Putamen (tissue), 1 donor: Measurements from ENCODE around the gene KLK2.

ENCODE experiments used
- DNase-seq: peaks from one replicate; pipeline ENCODE4 v3.0.0-alpha.2; 2016; ENCODE audit warnings: low spot score

KLK2 gene

DNA sequence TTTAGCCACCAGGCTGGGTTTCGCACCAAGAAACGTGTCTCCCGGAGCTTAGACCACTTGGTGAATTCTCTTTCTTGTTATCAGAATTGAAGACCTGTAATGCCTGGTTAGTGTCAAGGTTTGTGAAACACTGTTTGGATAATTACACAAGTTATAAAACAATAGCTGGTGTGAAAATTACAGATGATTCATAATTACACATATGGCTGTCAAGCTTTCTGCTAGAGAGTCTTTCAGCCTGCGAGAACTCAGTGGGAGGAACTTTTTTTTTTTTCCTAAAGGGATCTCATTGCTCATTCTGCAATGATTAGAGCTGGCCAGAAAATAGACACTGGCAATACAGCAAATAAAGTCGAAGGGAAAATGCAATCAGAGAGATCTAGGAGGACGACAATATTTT is 51.3 kb downstream of the KLK2 start:
- DNase-seq: no peak

DNA sequence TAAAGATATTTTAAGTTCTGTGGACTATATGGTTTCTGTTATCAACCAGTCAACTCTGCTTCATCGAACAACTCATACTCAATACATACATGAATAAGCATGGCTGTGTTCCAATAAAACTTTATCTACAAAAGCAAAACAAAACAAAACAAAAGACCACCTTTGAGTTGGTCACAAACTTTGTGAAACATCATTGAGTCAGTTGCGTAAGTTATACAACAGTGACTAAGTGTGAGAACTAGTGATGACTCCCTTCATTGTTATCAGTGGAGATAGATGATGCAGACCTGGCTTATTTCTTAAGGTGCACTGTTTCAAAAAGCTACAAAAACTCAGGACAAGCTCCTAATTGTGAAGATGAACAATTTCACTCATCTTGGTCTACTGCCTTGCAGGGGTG is 52.5 kb downstream of the KLK2 start:
- no peak for DNase-seq

DNA sequence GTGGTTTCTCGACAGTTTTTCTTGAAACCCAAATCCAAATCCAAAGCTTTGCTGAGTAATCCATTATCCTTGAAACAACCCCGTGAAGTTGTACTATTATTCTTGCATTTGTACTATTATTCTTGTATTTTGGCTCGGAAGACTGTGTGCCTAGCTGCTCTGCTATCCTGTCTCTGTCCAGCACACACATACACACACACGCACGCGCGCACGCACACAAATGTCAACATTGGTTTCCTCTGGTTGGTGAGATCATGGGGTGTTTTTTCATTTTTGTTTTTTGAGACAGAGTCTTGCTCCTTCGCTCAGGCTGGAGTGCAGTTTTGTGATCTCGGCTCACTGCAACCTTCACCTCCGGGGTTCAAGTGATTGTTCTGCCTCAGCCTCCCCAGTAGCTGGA is 52.9 kb downstream of the KLK2 start:
- no peak for DNase-seq

DNA sequence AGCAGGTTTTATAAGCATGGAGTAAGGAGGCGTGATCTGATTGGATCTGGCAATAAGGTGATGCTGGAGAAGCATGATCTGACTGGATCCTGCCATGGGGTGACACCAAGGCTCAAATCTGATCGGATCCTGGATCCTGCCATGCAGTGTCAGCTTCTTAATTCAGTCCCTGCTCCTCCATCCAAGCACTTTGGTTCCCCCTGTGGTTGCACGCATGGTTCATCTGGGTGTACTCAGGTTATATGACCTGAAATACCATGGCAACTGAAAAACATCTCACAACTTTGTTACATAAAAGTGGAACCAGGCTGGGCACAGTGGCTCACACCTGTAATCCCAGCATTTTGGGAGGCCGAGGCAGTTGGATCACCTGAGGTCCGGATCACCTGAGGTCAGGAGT is 55.6 kb downstream of the KLK2 start:
- no peak for DNase-seq
